CD4-positive, alpha-beta T cell (primary cell): ENCODE measurements around the gene PRPF38A. TPM values are rescaled to one million over a fixed set of nuclear protein-coding genes. Genes with fewer than 3 reads are reported as not detected.

Source experiments
- ATAC-seq: fragments of 200-7000 bp; cut with Tn5 transposase; one replicate; pipeline ENCODE4 v1.10.0; 2022; ENCODE audit warnings: mild to moderate bottlenecking; ENCODE audit not compliant: poor library complexity
- CTCF ChIA-PET: fragments of 350-600 bp; sonication (Branson Sonifier 250); formaldehyde crosslinking; loops from one replicate; lab custom pipeline; 2021; ENCODE audit warnings: antibody characterized with exemption, inconsistent platforms; lab: Charles Lee
- POLR2A ChIA-PET: fragments of 350-600 bp; sonication (Branson Sonifier 250); formaldehyde crosslinking; loops from one replicate; lab custom pipeline; 2021; ENCODE audit warnings: antibody characterized with exemption, inconsistent platforms; lab: Charles Lee
- DNase-seq, 14 experiments: peaks; one replicate each; pipeline ENCODE4 v3.0.0-alpha.2; 2013 to 2020; ENCODE audit warnings: mixed read lengths in 2 of 14
- H3K27ac ChIP-seq, 2 donors: one replicate each; pipeline versions ENCODE4 v1.5.1 to v1.7.0; 2013; ENCODE audit warnings: low read length in 2 of 2, low read depth in 1 of 2, mild to moderate bottlenecking in 1 of 2
- H3K27me3 ChIP-seq, 2 experiments: 1 replicate in 1 of 2; 2 replicates in 1 of 2; pipeline versions ENCODE4 v1.6.1 to v1.7.0; 2013; ENCODE audit warnings: low read length in 2 of 2, control low read depth in 1 of 2, mild to moderate bottlenecking in 1 of 2, moderate library complexity in 1 of 2; ENCODE audit not compliant: insufficient read depth in 2 of 2, control insufficient read depth in 1 of 2
- H3K36me3 ChIP-seq: one replicate; pipeline ENCODE4 v1.6.1; 2013; ENCODE audit warnings: low read length, control low read depth; ENCODE audit not compliant: insufficient read depth
- H3K4me1 ChIP-seq: one replicate; pipeline ENCODE4 v1.6.1; 2013; ENCODE audit warnings: low read length, control low read depth; ENCODE audit not compliant: insufficient read depth
- H3K4me3 ChIP-seq: one replicate; pipeline ENCODE4 v1.5.1; 2013; ENCODE audit warnings: mild to moderate bottlenecking, low read length, moderate library complexity
- H3K9me3 ChIP-seq, 2 experiments: 1 replicate in 1 of 2; 2 replicates in 1 of 2; pipeline versions ENCODE4 v1.6.1 to v1.7.0; 2013; ENCODE audit warnings: low read length in 2 of 2, mild to moderate bottlenecking in 2 of 2, control low read depth in 1 of 2, moderate library complexity in 1 of 2; ENCODE audit not compliant: control insufficient read depth in 1 of 2, insufficient read depth in 1 of 2
- H3K27ac Mint-ChIP-seq: one replicate; pipeline ENCODE4 v1.8.0; 2020; ENCODE audit warnings: mixed read lengths
- H3K27me3 Mint-ChIP-seq: one replicate; pipeline ENCODE4 v1.8.0; 2021; ENCODE audit warnings: mixed read lengths
- H3K36me3 Mint-ChIP-seq: one replicate; pipeline ENCODE4 v1.8.0; 2021; ENCODE audit warnings: low read depth, mixed read lengths
- H3K4me1 Mint-ChIP-seq: one replicate; pipeline ENCODE4 v1.8.0; 2021; ENCODE audit warnings: low read depth, mixed read lengths
- H3K4me3 Mint-ChIP-seq: one replicate; pipeline ENCODE4 v1.8.0; 2020; ENCODE audit warnings: mild to moderate bottlenecking, mixed read lengths
- H3K9me3 Mint-ChIP-seq: one replicate; pipeline ENCODE4 v1.8.0; 2020; ENCODE audit warnings: mixed read lengths
- CTCF ChIP-seq: fragments of 200-600 bp; IDR thresholded peaks from one replicate; pipeline ENCODE4 v1.8.0; 2022; ENCODE audit warnings: antibody characterized with exemption, mild to moderate bottlenecking
- intact Hi-C, 2 experiments: fragments of 100-400 bp; cut with DNase I in 1 of 2; cut with micrococcal nuclease in 1 of 2; formaldehyde crosslinking; loops; one replicate each; pipeline versions ENCODE4 v1.15.1 to v1.9.0; 2023 to 2025; cut with DNase I, micrococcal nuclease
- total RNA-seq, 174 experiments: library from RNA in 2 of 174; stranded (reverse) in 2 of 174; gene quantifications; one replicate each; pipeline ENCODE4 v1.2.3 and lab custom pipeline; 2021 to 2026

PRPF38A gene
- total RNA-seq, 2 experiments from 2014 or later = 56.2 to 63.6 TPM

GRCh38 chr1:52355847-52356505 lies 48.4 kb upstream of the PRPF38A start:
- CTCF ChIA-PET = interaction anchor here (0.6 kb wide), 1 partner anchor 76 kb away, joined by 3 read pairs; no protein-coding TSS in a partner anchor
- no peak overlapping the region for H3K4me3 Mint-ChIP-seq

GRCh38 chr1:52356818-52357355 lies 47.5 kb upstream of the PRPF38A start:
- no peak overlapping the region for H3K4me3 Mint-ChIP-seq
- intact Hi-C loops = no loop called here
- H3K4me1 Mint-ChIP-seq = peaks cover 6% of the 10 kb centered on the region
- peaks cover 98% of the 10 kb centered on the region for H3K36me3 ChIP-seq
- no peaks in the 10 kb centered on the region for H3K27me3 Mint-ChIP-seq
- no peaks in the 10 kb centered on the region for H3K9me3 ChIP-seq
- TF ChIP-seq CTCF = no peak
- H3K4me3 ChIP-seq = no peak overlapping the region
- no peaks in the 10 kb centered on the region for H3K27me3 ChIP-seq
- H3K4me1 ChIP-seq = no peaks in the 10 kb centered on the region
- CTCF ChIA-PET = no interaction called here
- no peak for ATAC-seq
- peak overlapping the region; percentile 56 for H3K27ac Mint-ChIP-seq
- DNase-seq = no peak
- H3K9me3 Mint-ChIP-seq = no peaks in the 10 kb centered on the region
- POLR2A ChIA-PET = interaction anchor here (1.1 to 1.8 kb wide), 2 partner anchors 9 to 13 kb away, joined by 4 to 6 read pairs; partner anchors contain the start of gene CC2D1B
- H3K36me3 Mint-ChIP-seq = peaks cover 100% of the 10 kb centered on the region
- H3K27ac ChIP-seq = no peak overlapping the region

More at GRCh38 chr1:52355847-52356505, 48.4 kb upstream of the PRPF38A start:
- no peaks in the 10 kb centered on the region for H3K9me3 ChIP-seq
- no peak for TF ChIP-seq CTCF
- POLR2A ChIA-PET = interaction anchor here (1.8 kb wide), 1 partner anchor 10 kb away, joined by 6 read pairs; the partner anchor contains the start of gene CC2D1B
- Mint-ChIP-seq H3K27me3 (no peaks in the 10 kb centered on the region), H3K4me1 (no peaks in the 10 kb centered on the region), H3K27ac (no peak overlapping the region), H3K36me3 (peaks cover 92% of the 10 kb centered on the region), H3K9me3 (no peaks in the 10 kb centered on the region)
- H3K27ac ChIP-seq = no peak overlapping the region
- no peaks in the 10 kb centered on the region for H3K4me1 ChIP-seq
- H3K4me3 ChIP-seq = no peak overlapping the region
- H3K36me3 ChIP-seq = peaks cover 89% of the 10 kb centered on the region
- H3K27me3 ChIP-seq = no peaks in the 10 kb centered on the region
- intact Hi-C loops = no loop called here
- no peak for ATAC-seq
- no peak for DNase-seq

- H3K36me3 Mint-ChIP-seq = peaks cover 100% of the 10 kb centered on the region
- intact Hi-C loops = no loop called here
- no peak overlapping the region for H3K4me3 Mint-ChIP-seq
- no peak for DNase-seq
- no peaks in the 10 kb centered on the region for H3K9me3 Mint-ChIP-seq
- ChIA-PET POLR2A (interaction anchor here (1.1 to 1.8 kb wide), 2 partner anchors 9 to 13 kb away, joined by 4 to 6 read pairs; partner anchors contain the start of gene CC2D1B), CTCF (interaction anchor here (1.0 kb wide), 1 partner anchor 11 kb away, joined by 3 read pairs; no protein-coding TSS in a partner anchor)
- Histone ChIP-seq H3K27me3 (no peaks in the 10 kb centered on the region), H3K36me3 (peaks cover 99% of the 10 kb centered on the region), H3K4me3 (no peak overlapping the region), H3K9me3 (no peaks in the 10 kb centered on the region), H3K27ac (no peak overlapping the region), H3K4me1 (peaks cover 3% of the 10 kb centered on the region)
- H3K4me1 Mint-ChIP-seq = peaks cover 9% of the 10 kb centered on the region
- H3K27me3 Mint-ChIP-seq = no peaks in the 10 kb centered on the region
- ATAC-seq = no peak
- H3K27ac Mint-ChIP-seq = no peak overlapping the region
- no peak for TF ChIP-seq CTCF
These were observed 47.0 kb upstream of the PRPF38A start for GRCh38 chr1:52357397-52357796.
